IMR-90 (cell line): Measurements from ENCODE around the gene NECAB2.

Experiments
- CEBPB ChIP-seq: IDR thresholded peaks from 2 replicates; pipeline ENCODE4 v1.6.1; 2012; ENCODE audit warnings: low read depth, low read length, improper control_type of control experiment
- CHD1 ChIP-seq: IDR thresholded peaks from 2 replicates; pipeline ENCODE4 v1.6.1; 2012; ENCODE audit warnings: low read depth, low read length, improper control_type of control experiment
- FOS ChIP-seq: fragments of 150-350 bp; IDR thresholded peaks from 2 replicates; pipeline ENCODE4 v1.6.1; 2016; ENCODE audit warnings: low read depth, low read length
- MAFK ChIP-seq: IDR thresholded peaks from 2 replicates; pipeline ENCODE4 v1.6.1; 2012; ENCODE audit warnings: low read depth, low read length, improper control_type of control experiment
- MAZ ChIP-seq: IDR thresholded peaks from 2 replicates; pipeline ENCODE4 v1.6.1; 2012; ENCODE audit warnings: low read depth, mild to moderate bottlenecking, low read length, improper control_type of control experiment, moderate library complexity, borderline replicate concordance
- MXI1 ChIP-seq: IDR thresholded peaks from 2 replicates; pipeline ENCODE4 v1.6.1; 2012; ENCODE audit warnings: low read depth, mild to moderate bottlenecking, low read length, moderate library complexity, borderline replicate concordance
- NFE2L2 ChIP-seq: fragments of 150-350 bp; IDR thresholded peaks from 2 replicates; pipeline ENCODE4 v1.6.1; 2016; ENCODE audit warnings: low read depth, mild to moderate bottlenecking, low read length
- POLR2A ChIP-seq: IDR thresholded peaks from 2 replicates; pipeline ENCODE4 v1.6.1; 2012; ENCODE audit warnings: mild to moderate bottlenecking, low read depth, low read length
- RAD21 ChIP-seq: IDR thresholded peaks from 2 replicates; pipeline ENCODE4 v1.6.1; 2012; ENCODE audit warnings: low read length, improper control_type of control experiment
- RFX5 ChIP-seq: IDR thresholded peaks from 2 replicates; pipeline ENCODE4 v1.8.0; 2012; ENCODE audit warnings: low read depth, mild to moderate bottlenecking, low read length, moderate library complexity
- SMC3 ChIP-seq: fragments of 150-350 bp; IDR thresholded peaks from 2 replicates; pipeline ENCODE4 v1.6.1; 2016; ENCODE audit warnings: low read depth, mild to moderate bottlenecking, antibody characterized with exemption, low read length, moderate library complexity
- TF ChIP-seq, protein P1 (sequence below): conservative IDR thresholded peaks from 2 replicates; pipeline ENCODE4 v1.5.1; 2012; ENCODE audit warnings: mild to moderate bottlenecking, low read depth, low read length, improper control_type of control experiment
- TF ChIP-seq, protein P2 (sequence below): fragments of 150-350 bp; IDR thresholded peaks from 2 replicates; pipeline ENCODE4 v1.6.1; 2017; ENCODE audit warnings: mild to moderate bottlenecking, antibody characterized with exemption, low read length, low read depth
- TF ChIP-seq, protein P3 (sequence below): fragments of 150-350 bp; IDR thresholded peaks from 2 replicates; pipeline ENCODE4 v1.6.1; 2016; ENCODE audit warnings: low read depth, mild to moderate bottlenecking, low read length, moderate library complexity, borderline replicate concordance

DNA sequence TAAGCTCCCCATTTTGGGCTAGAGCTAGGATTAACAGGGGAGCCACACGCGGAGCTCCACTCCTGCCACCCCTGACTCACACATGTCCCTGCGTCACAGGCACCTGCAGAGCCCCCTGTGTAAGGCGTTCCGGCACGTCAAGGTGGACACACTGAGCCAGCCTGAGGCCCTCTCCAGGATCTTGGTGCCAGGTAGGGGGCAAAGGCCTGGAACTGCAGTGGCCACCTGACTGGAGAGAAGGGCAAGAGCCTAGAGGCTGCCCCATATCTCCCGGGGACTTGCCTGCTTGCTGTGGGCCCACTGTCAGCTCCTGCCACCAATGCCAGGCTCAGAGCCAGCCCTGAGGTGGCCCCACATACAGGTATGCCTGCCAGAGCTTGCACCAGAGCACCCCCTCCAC, 33.7 kb downstream of the NECAB2 start:
- TF ChIP-seq RAD21 (no peak), RFX5 (no peak), POLR2A (no peak), MAFK (no peak), MXI1 (no peak), CEBPB (no peak), NFE2L2 (no peak), SMC3 (no peak), FOS (no peak), CHD1 (no peak), MAZ (no peak)
- TF ChIP-seq, protein P1, sequence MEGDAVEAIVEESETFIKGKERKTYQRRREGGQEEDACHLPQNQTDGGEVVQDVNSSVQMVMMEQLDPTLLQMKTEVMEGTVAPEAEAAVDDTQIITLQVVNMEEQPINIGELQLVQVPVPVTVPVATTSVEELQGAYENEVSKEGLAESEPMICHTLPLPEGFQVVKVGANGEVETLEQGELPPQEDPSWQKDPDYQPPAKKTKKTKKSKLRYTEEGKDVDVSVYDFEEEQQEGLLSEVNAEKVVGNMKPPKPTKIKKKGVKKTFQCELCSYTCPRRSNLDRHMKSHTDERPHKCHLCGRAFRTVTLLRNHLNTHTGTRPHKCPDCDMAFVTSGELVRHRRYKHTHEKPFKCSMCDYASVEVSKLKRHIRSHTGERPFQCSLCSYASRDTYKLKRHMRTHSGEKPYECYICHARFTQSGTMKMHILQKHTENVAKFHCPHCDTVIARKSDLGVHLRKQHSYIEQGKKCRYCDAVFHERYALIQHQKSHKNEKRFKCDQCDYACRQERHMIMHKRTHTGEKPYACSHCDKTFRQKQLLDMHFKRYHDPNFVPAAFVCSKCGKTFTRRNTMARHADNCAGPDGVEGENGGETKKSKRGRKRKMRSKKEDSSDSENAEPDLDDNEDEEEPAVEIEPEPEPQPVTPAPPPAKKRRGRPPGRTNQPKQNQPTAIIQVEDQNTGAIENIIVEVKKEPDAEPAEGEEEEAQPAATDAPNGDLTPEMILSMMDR: no peak
- TF ChIP-seq, protein P2, sequence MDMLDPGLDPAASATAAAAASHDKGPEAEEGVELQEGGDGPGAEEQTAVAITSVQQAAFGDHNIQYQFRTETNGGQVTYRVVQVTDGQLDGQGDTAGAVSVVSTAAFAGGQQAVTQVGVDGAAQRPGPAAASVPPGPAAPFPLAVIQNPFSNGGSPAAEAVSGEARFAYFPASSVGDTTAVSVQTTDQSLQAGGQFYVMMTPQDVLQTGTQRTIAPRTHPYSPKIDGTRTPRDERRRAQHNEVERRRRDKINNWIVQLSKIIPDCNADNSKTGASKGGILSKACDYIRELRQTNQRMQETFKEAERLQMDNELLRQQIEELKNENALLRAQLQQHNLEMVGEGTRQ: no peak
- TF ChIP-seq, protein P3, sequence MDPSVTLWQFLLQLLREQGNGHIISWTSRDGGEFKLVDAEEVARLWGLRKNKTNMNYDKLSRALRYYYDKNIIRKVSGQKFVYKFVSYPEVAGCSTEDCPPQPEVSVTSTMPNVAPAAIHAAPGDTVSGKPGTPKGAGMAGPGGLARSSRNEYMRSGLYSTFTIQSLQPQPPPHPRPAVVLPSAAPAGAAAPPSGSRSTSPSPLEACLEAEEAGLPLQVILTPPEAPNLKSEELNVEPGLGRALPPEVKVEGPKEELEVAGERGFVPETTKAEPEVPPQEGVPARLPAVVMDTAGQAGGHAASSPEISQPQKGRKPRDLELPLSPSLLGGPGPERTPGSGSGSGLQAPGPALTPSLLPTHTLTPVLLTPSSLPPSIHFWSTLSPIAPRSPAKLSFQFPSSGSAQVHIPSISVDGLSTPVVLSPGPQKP: no peak
